PC-9 (cell line): ENCODE measurements around the gene PADI6. TPM values are rescaled to one million over a fixed set of nuclear protein-coding genes. Genes with fewer than 3 reads are reported as not detected.

Source experiments
- BruUV-seq: library from RNA; stranded (reverse); fragments of 400-500 nt; replicated peaks from 2 replicates; lab custom pipeline; 2021; lab: Mats Ljungman, UMichigan
- CTCF ChIA-PET: fragments of 300-600 bp; sonication (Branson Sonifier 250); formaldehyde crosslinking; loops from one replicate; lab custom pipeline; 2022; ENCODE audit warnings: antibody characterized with exemption; lab: Charles Lee
- POLR2A ChIA-PET: fragments of 300-600 bp; sonication (Branson Sonifier 250); formaldehyde crosslinking; loops from one replicate; lab custom pipeline; 2022; ENCODE audit warnings: antibody characterized with exemption; ENCODE audit not compliant: unreplicated experiment; lab: Charles Lee
- DNase-seq, 2 experiments: peaks; one replicate each; pipeline versions ENCODE4 v3.0.0 to v3.0.0-alpha.2; 2015 to 2022; ENCODE audit warnings: mixed read lengths in 1 of 2
- H2AFZ ChIP-seq: fragments of 200-600 bp; sonication (generic); 2 replicates; pipeline ENCODE4 v1.8.1; 2017; ENCODE audit warnings: antibody characterized with exemption
- H3F3A ChIP-seq: fragments of 200-600 bp; sonication (generic); 2 replicates; pipeline ENCODE4 v1.8.1; 2017; ENCODE audit warnings: antibody characterized with exemption, mild to moderate bottlenecking, low read depth; ENCODE audit not compliant: insufficient read depth
- H3K27ac ChIP-seq: fragments of 200-600 bp; sonication (generic); 2 replicates; pipeline ENCODE4 v1.6.1; 2016; ENCODE audit warnings: mixed run types
- H3K27me3 ChIP-seq: fragments of 200-600 bp; sonication (generic); 2 replicates; pipeline ENCODE4 v1.6.1; 2016; ENCODE audit warnings: low read depth, mixed run types; ENCODE audit not compliant: insufficient read depth
- H3K36me3 ChIP-seq: fragments of 200-600 bp; sonication (generic); 2 replicates; pipeline ENCODE4 v1.6.1; 2016; ENCODE audit warnings: low read depth, mixed run types
- H3K4me1 ChIP-seq: fragments of 200-600 bp; sonication (generic); replicated peaks from 2 replicates; pipeline ENCODE4 v1.6.1; 2016; ENCODE audit warnings: mixed run types; ENCODE audit not compliant: insufficient read depth
- H3K4me2 ChIP-seq: fragments of 200-600 bp; sonication (generic); 2 replicates; pipeline ENCODE4 v1.6.1; 2017; ENCODE audit warnings: mixed run types
- H3K4me3 ChIP-seq: fragments of 200-600 bp; sonication (generic); 2 replicates; pipeline ENCODE4 v1.6.1; 2016; ENCODE audit warnings: mixed run types
- H3K79me2 ChIP-seq: fragments of 200-600 bp; sonication (generic); 2 replicates; pipeline ENCODE4 v1.6.1; 2017; ENCODE audit warnings: low read depth, mixed run types
- H3K9me2 ChIP-seq: fragments of 200-600 bp; sonication (generic); 2 replicates; pipeline ENCODE4 v1.8.1; 2017; ENCODE audit warnings: mild to moderate bottlenecking; ENCODE audit not compliant: insufficient read depth
- H3K9me3 ChIP-seq: fragments of 200-600 bp; sonication (generic); 2 replicates; pipeline ENCODE4 v1.8.1; 2016; ENCODE audit warnings: low read depth; ENCODE audit not compliant: insufficient read depth
- H4K20me1 ChIP-seq: fragments of 200-600 bp; sonication (generic); 2 replicates; pipeline ENCODE4 v1.8.1; 2017; ENCODE audit not compliant: insufficient read depth
- EZH2 ChIP-seq: fragments of 200-600 bp; sonication (generic); IDR thresholded peaks from 2 replicates; pipeline ENCODE4 v1.8.0; 2017; ENCODE audit warnings: antibody characterized with exemption, low read depth
- intact Hi-C: fragments of 100-400 bp; cut with micrococcal nuclease; formaldehyde crosslinking; loops from one replicate; pipeline ENCODE4 v1.10.0; 2022; ENCODE audit not compliant: unreplicated experiment
- total RNA-seq: library from RNA; stranded (reverse); gene quantifications from 2 replicates; pipeline ENCODE4 v1.2.3, GENCODE V29; 2021
- TF ChIP-seq, protein P1 (sequence below): fragments of 200-600 bp; sonication (generic); conservative IDR thresholded peaks from 2 replicates; pipeline ENCODE4 v1.6.1; 2017; ENCODE audit warnings: mixed run types, antibody characterized with exemption, mild to moderate bottlenecking, moderate library complexity

Gene PADI6
- total RNA-seq, 1 experiment from 2014 or later = 0.20 TPM

GRCh38 chr1:17437580-17438317 lies 65.8 kb downstream of the PADI6 start:
- no TSS peak for BruUV-seq
- Histone ChIP-seq H3K4me1 (peaks cover 19% of the 10 kb centered on the region), H3K27me3 (no peaks in the 10 kb centered on the region), H3F3A (peaks cover 25% of the 10 kb centered on the region), H3K79me2 (peaks cover 71% of the 10 kb centered on the region), H2AFZ (no peak overlapping the region), H3K4me3 (peak overlapping the region; percentile 96; the same call in 1 of the 2 replicates), H3K9me3 (no peaks in the 10 kb centered on the region), H3K4me2 (peak overlapping the region; percentile 75), H4K20me1 (peaks cover 42% of the 10 kb centered on the region), H3K27ac (no peak overlapping the region), H3K9me2 (no peaks in the 10 kb centered on the region), H3K36me3 (peaks cover 17% of the 10 kb centered on the region; the same call in 1 of the 2 replicates)
- ChIA-PET CTCF (no interaction called here), POLR2A (no interaction called here)
- intact Hi-C loops = no loop called here
- DNase-seq = peak in 1 of 2 experiments; percentile 35
- TF ChIP-seq, protein P1, sequence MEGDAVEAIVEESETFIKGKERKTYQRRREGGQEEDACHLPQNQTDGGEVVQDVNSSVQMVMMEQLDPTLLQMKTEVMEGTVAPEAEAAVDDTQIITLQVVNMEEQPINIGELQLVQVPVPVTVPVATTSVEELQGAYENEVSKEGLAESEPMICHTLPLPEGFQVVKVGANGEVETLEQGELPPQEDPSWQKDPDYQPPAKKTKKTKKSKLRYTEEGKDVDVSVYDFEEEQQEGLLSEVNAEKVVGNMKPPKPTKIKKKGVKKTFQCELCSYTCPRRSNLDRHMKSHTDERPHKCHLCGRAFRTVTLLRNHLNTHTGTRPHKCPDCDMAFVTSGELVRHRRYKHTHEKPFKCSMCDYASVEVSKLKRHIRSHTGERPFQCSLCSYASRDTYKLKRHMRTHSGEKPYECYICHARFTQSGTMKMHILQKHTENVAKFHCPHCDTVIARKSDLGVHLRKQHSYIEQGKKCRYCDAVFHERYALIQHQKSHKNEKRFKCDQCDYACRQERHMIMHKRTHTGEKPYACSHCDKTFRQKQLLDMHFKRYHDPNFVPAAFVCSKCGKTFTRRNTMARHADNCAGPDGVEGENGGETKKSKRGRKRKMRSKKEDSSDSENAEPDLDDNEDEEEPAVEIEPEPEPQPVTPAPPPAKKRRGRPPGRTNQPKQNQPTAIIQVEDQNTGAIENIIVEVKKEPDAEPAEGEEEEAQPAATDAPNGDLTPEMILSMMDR = no peak
- no peak for TF ChIP-seq EZH2

GRCh38 chr1:17438318-17439249 lies 66.6 kb downstream of the PADI6 start:
- peak in 1 of 2 experiments; percentile 52 for DNase-seq
- Histone ChIP-seq H3K4me3 (peak overlapping the region; percentile 96), H3K27ac (peak overlapping the region; percentile 100), H3K9me3 (no peaks in the 10 kb centered on the region), H3K4me2 (peak overlapping the region; percentile 76), H2AFZ (no peak overlapping the region), H3K4me1 (peaks cover 25% of the 10 kb centered on the region), H3F3A (peaks cover 32% of the 10 kb centered on the region), H3K27me3 (no peaks in the 10 kb centered on the region), H3K79me2 (peaks cover 62% of the 10 kb centered on the region), H4K20me1 (peaks cover 36% of the 10 kb centered on the region), H3K36me3 (peaks cover 12% of the 10 kb centered on the region; the same call in 1 of the 2 replicates), H3K9me2 (no peaks in the 10 kb centered on the region)
- BruUV-seq = no TSS peak
- TF ChIP-seq, protein P1 = no peak
- TF ChIP-seq EZH2 = no peak
- intact Hi-C loops = no loop called here
- ChIA-PET POLR2A (no interaction called here), CTCF (interaction anchor here (0.6 to 0.7 kb wide), 4 partner anchors 38 to 314 kb away, joined by 5 to 12 read pairs (median 10); no protein-coding TSS in a partner anchor)
